Ishikawa (cell line): Measurements from ENCODE around the gene OCSTAMP.

Experiments
- CEBPB ChIP-seq: IDR thresholded peaks from 2 replicates; pipeline ENCODE4 v1.6.1; 2012
- CREB1 ChIP-seq: IDR thresholded peaks from 2 replicates; pipeline ENCODE4 v1.6.1; 2012; ENCODE audit warnings: low read depth
- EGR1 ChIP-seq: IDR thresholded peaks from 2 replicates; pipeline ENCODE4 v1.6.1; 2012
- EP300 ChIP-seq: IDR thresholded peaks from 2 replicates; pipeline ENCODE4 v1.6.1; 2012; ENCODE audit warnings: borderline replicate concordance
- FOXM1 ChIP-seq: IDR thresholded peaks from 2 replicates; pipeline ENCODE4 v1.6.1; 2012; ENCODE audit warnings: low read depth, borderline replicate concordance
- NFIC ChIP-seq: IDR thresholded peaks from 2 replicates; pipeline ENCODE4 v1.6.1; 2012
- RAD21 ChIP-seq: IDR thresholded peaks from 2 replicates; pipeline ENCODE4 v1.6.1; 2012; ENCODE audit warnings: low read depth
- REST ChIP-seq: IDR thresholded peaks from 2 replicates; pipeline ENCODE4 v1.6.1; 2012; ENCODE audit warnings: low read depth, mild to moderate bottlenecking
- TAF1 ChIP-seq: IDR thresholded peaks from 2 replicates; pipeline ENCODE4 v1.6.1; 2012; ENCODE audit warnings: low read depth, mild to moderate bottlenecking
- TCF12 ChIP-seq: IDR thresholded peaks from 2 replicates; pipeline ENCODE4 v1.6.1; 2012; ENCODE audit warnings: low read depth
- TEAD4 ChIP-seq: IDR thresholded peaks from 2 replicates; pipeline ENCODE4 v1.6.1; 2012
- USF1 ChIP-seq: IDR thresholded peaks from 2 replicates; pipeline ENCODE4 v1.6.1; 2012
- YY1 ChIP-seq: IDR thresholded peaks from 2 replicates; pipeline ENCODE4 v1.6.1; 2012; ENCODE audit warnings: low read depth
- ZBTB7A ChIP-seq: IDR thresholded peaks from 2 replicates; pipeline ENCODE4 v1.6.1; 2012; ENCODE audit warnings: low read depth
- TF ChIP-seq, protein P1 (sequence below): IDR thresholded peaks from 2 replicates; pipeline ENCODE4 v1.6.1; 2012

OCSTAMP gene

DNA sequence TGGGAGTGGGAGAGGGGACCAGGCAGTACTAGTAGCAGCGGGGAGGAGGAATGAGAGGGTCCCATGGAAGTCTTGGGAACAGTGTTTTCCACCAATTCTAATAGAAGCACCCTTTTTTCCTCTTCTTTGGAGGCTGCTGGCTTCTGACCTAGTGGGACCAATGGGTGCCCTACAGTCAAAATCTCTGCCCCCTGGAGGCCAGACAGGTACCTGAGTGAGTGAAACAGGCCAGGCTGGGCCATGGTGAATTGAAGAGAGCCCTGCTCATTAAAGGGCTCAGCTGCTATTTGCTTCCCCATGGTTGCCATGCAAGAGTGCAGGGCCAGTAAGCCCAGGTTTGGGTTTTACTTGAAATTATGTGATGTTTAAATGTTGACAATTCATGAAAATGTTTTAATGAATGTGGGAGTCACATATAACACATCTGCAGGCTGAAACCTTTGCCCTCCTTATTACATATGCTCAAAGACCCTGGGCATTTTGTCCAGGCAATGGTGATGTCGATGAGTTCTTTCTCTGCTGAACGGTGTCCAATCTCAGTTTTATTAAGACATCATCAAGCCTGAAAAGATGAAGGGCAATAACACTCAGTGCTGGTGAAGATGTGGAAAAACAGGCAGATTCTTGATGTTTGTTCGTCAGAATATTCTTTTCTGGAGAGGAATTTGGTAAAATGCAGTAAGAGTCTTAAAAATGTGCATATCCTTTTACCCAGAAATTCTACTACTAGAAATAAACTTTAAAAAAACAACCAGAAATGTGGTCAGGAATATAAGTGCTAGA is 42.3 kb upstream of the OCSTAMP start:
- TF ChIP-seq USF1 (no peak), CEBPB (no peak), RAD21 (no peak), TEAD4 (no peak), EP300 (no peak), ZBTB7A (no peak), YY1 (no peak), CREB1 (no peak), REST (no peak), FOXM1 (no peak), NFIC (no peak), TCF12 (no peak)
- TF ChIP-seq, protein P1, sequence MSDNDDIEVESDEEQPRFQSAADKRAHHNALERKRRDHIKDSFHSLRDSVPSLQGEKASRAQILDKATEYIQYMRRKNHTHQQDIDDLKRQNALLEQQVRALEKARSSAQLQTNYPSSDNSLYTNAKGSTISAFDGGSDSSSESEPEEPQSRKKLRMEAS: no peak

DNA sequence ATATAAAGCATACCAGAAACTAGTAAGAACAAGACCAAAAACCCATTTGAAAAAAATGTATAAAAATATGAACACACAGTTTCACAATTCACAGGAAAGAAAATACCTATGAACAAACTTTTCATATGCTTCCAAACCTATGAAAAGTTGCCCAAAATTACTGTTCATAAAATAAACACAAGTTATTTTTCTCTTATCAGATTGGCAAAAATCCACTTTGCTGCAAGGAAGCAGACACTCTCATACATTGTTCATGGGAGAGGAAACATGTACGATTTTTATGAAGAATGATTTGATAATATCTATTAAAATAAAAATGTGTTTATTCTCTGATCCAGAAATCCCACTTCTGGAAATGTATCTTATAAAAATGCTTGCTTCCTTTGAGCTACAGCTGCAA is 40.0 kb upstream of the OCSTAMP start:
- TF ChIP-seq NFIC (no peak), FOXM1 (no peak), YY1 (no peak), CREB1 (no peak), RAD21 (no peak), TAF1 (no peak), EGR1 (no peak), ZBTB7A (no peak), CEBPB (no peak)

GRCh38 chr20:46588532-46589511 is 38.4 kb upstream of the OCSTAMP start:
- no peak for TF ChIP-seq RAD21
- no peak for TF ChIP-seq TAF1
- no peak for TF ChIP-seq NFIC
- TF ChIP-seq EP300: no peak
- TF ChIP-seq EGR1: no peak
- no peak for TF ChIP-seq TCF12
- no peak for TF ChIP-seq REST
- no peak for TF ChIP-seq CEBPB
- no peak for TF ChIP-seq CREB1
- no peak for TF ChIP-seq ZBTB7A
- no peak for TF ChIP-seq YY1
- TF ChIP-seq TEAD4: no peak
- TF ChIP-seq USF1: no peak
- TF ChIP-seq, protein P1: no peak
- TF ChIP-seq FOXM1: no peak

- TF ChIP-seq ZBTB7A: no peak
- TF ChIP-seq, protein P1: no peak
- no peak for TF ChIP-seq EP300
- TF ChIP-seq FOXM1: no peak
- no peak for TF ChIP-seq TAF1
- no peak for TF ChIP-seq CREB1
Observed at GRCh38 chr20:46587986-46588385, 37.5 kb upstream of the OCSTAMP start.

DNA sequence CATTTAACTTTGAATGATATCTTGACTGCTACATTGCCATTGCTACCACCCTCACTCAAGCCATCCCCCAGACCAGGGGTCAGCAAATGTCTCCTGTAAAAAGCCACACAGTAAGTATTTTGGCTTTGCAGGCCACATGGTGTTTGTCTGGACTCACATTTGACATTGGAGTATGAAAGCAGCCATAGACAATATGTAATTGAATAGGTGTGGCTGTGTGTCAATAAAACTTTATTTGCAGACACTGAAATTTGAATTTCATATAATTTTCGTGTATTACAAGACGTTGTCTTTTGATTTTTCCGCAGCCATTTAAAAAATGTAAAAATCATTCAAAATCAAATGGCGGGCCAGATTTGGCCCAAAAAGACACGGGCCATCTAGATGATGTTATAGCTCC is 36.3 kb upstream of the OCSTAMP start:
- TF ChIP-seq, protein P1: no peak
- TF ChIP-seq TCF12 (no peak), TEAD4 (no peak), FOXM1 (no peak), TAF1 (no peak), NFIC (no peak), YY1 (no peak), CEBPB (no peak), EP300 (no peak), REST (no peak), EGR1 (no peak), ZBTB7A (no peak), CREB1 (no peak), RAD21 (no peak), USF1 (no peak)
